GM06990 (cell line): ENCODE results near the gene PELI2.

Experiments used
- DNase-seq: peaks from one replicate; pipeline ENCODE4 v3.0.0-alpha.2; 2011; ENCODE audit not compliant: insufficient read length; ENCODE audit errors: extremely low read depth
- H3K27me3 ChIP-seq: replicated peaks from 2 replicates; pipeline ENCODE4 v1.6.0; 2011; ENCODE audit warnings: low read length; ENCODE audit not compliant: control insufficient read depth, insufficient read depth
- H3K36me3 ChIP-seq: 2 replicates; pipeline ENCODE4 v1.5.1; 2011; ENCODE audit warnings: low read length; ENCODE audit not compliant: control insufficient read depth, insufficient read depth
- H3K4me3 ChIP-seq: replicated peaks from 2 replicates; pipeline ENCODE4 v1.5.1; 2011; ENCODE audit warnings: low read depth, mild to moderate bottlenecking, control low read depth, low read length
- TF ChIP-seq, protein P1 (sequence below): IDR thresholded peaks from 2 replicates; pipeline ENCODE4 v1.5.1; 2011; ENCODE audit warnings: low read length, control low read depth, mild to moderate bottlenecking, inconsistent platforms; ENCODE audit not compliant: insufficient read depth, poor library complexity, severe bottlenecking

Gene PELI2

DNA sequence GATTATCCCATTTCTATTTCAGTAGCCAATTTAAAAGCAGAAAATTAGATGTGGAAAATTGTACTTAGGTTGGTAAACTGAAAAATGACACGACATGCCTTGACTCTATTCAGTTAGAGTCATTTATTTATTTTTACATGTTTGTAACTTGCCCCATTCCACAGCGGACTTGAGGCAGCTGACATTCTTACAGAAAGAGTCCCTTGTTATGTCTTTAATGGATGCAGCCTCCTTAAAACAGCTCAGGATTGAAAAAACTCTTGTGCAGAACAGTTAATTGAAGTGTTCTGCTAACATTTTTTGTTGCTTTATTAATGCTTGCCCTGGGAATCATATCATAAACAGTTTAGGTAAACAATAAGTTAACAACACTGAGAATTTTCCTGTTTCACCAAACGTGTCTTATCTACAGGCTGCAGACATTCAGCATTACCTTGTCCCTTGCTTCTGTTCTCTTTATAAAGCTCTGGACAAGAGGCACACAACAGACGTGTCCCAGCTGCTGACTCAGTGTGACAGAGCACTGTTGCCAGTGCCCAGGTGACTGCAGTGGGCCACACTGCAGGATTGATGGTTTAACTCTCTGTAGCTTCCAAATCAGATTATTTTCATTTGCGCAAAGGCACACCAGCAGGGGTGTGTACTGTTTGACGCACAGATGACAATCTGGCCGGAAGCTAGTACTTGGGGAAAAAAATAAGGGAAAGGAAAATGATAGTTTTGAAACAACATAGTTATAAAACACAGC, 101.6 kb downstream of the PELI2 start:
- H3K27me3 ChIP-seq: no peaks in the 10 kb centered on the region
- no peak for DNase-seq
- H3K36me3 ChIP-seq: no peaks in the 10 kb centered on the region
- TF ChIP-seq, protein P1, sequence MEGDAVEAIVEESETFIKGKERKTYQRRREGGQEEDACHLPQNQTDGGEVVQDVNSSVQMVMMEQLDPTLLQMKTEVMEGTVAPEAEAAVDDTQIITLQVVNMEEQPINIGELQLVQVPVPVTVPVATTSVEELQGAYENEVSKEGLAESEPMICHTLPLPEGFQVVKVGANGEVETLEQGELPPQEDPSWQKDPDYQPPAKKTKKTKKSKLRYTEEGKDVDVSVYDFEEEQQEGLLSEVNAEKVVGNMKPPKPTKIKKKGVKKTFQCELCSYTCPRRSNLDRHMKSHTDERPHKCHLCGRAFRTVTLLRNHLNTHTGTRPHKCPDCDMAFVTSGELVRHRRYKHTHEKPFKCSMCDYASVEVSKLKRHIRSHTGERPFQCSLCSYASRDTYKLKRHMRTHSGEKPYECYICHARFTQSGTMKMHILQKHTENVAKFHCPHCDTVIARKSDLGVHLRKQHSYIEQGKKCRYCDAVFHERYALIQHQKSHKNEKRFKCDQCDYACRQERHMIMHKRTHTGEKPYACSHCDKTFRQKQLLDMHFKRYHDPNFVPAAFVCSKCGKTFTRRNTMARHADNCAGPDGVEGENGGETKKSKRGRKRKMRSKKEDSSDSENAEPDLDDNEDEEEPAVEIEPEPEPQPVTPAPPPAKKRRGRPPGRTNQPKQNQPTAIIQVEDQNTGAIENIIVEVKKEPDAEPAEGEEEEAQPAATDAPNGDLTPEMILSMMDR: no peak
- H3K4me3 ChIP-seq: no peak overlapping the region

DNA sequence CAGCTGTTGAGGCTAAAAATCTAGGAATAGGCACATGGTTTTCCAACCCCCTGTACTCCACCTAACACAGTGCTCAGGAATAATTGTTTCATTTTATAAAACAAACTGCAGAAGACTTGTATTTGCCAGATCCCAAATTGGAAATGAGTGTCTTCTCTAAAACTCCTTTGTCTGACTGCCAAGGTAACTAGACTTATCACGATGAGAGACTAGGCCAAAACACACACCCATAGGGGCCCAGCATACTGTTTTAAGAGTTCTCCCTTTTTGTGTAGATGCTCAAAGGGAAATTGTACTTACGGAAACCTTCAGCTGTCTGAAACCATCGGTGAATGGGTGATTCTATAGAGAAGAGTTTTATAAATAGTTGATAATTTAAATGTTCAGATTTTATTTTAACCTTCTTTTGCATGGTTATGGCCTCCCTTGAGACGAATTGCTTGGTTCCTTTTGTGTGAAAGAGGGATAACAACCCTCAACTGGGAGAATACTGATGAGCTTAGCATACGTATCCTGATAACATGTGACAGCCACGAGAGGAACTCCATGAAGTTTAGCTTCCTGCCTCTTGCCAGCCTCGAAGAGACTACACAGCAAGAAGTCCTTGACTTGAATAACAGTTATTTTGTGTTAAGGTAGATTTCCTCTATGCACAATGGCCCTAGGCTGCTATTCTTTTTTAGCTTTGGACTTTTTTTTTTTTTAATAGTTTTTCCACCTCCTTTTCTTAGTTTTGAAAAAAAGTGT, 103.3 kb downstream of the PELI2 start:
- DNase-seq: no peak
- TF ChIP-seq, protein P1: no peak
- H3K36me3 ChIP-seq: no peaks in the 10 kb centered on the region
- no peak overlapping the region for H3K4me3 ChIP-seq
- no peaks in the 10 kb centered on the region; the same call in 1 of the 2 replicates for H3K27me3 ChIP-seq

DNA sequence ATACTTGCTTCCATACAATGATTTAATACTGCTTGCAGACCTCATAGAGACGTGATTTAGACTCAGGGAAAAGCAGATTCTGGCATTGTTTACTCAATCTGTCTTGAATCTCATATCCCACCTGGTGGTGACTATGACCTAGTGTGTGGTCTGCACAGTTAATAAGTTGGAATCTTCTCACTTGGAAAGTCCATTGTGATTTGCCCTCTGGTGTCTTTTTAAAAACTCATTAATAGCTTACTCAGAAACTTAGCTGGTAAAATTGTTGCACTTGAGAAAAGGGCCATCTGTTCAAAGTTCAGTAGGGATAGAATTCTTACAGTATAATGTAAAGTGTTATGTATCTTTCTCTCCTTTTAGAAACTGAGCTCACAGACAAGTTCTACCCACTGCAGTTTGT, 106.0 kb downstream of the PELI2 start:
- DNase-seq: no peak
- Histone ChIP-seq H3K4me3 (no peak overlapping the region), H3K27me3 (no peaks in the 10 kb centered on the region; the same call in 1 of the 2 replicates), H3K36me3 (no peaks in the 10 kb centered on the region)
- TF ChIP-seq, protein P1: no peak

DNA sequence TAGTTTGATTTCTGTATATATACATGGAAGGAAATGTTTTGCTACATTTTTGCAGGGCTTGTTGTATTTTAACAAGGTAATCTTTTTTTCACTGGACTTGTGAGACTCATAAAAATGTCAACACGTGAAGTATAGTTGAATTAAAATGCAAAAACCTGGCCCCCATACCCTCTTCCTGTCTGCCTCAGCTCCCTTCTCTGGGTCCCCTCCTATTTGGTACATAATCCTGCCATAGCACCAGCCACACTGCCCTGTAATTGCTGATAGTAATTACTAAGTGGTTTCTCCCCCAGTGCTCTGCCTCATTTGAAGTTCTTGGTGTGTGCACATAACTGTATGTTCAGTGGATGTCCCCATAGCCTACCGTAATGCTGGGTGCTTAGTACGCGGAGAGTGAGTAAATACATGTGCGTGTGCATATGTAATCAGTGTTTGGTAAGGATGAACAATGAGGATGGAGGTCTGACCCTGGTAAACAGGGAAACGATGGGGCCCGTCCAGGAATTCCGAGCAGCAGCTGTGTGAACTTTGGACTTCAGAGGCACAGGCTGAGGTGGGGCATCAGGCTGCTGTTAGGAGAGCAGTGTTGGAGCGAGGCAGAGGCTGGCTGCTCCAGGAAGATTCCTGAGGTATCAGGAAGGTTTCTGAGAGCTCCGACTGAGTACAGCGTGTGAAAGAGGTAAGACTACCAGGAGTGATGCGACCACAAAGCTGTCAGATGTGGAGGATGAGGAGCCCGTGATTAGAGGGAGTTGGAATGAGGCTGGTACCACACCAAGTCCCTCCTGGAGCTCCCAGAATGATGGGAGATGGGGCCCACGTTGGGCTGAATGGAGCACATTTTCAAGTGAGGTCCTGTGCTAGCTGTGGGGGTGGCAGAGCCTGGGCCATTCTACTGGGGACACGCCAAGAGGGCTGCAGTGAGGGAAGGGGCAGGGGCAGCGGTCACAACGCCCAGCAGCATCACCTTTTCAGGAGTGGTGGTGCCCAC, 106.8 kb downstream of the PELI2 start:
- TF ChIP-seq, protein P1: no peak
- no peak overlapping the region for H3K4me3 ChIP-seq
- DNase-seq: no peak
- H3K27me3 ChIP-seq: no peaks in the 10 kb centered on the region; the same call in 1 of the 2 replicates
- no peaks in the 10 kb centered on the region for H3K36me3 ChIP-seq

DNA sequence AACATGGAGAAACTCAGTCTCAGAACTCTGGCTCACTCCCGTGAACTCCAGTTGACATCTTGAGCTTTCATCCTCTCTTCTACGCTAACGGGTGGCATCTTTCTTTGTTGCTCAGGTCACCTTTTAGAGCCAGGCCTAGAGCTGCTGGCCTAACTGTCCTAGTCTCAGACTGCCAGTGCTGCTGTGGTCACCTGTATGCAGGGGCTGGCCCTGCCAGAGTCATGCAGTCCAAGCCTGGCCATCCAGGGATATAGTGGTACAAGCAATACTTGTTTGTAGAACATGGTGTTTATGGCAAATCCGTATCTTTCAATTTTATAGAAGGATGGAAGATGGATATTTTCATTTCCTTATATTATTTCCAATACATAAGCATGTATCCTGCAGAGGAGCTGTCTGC, 117.2 kb downstream of the PELI2 start:
- TF ChIP-seq, protein P1: no peak
- Histone ChIP-seq H3K4me3 (no peak overlapping the region), H3K27me3 (no peaks in the 10 kb centered on the region), H3K36me3 (no peaks in the 10 kb centered on the region)
- no peak for DNase-seq
